HFF-Myc (cell line): ENCODE results near the gene DAAM1.

Source experiments
- DNase-seq: peaks from one replicate; pipeline ENCODE4 v3.0.0-alpha.2; 2011; ENCODE audit warnings: low read depth; ENCODE audit errors: extremely low read depth
- H3K4me3 ChIP-seq: replicated peaks from 2 replicates; pipeline ENCODE4 v1.5.1; 2011; ENCODE audit warnings: low read depth, mild to moderate bottlenecking, control low read depth, low read length
- CTCF ChIP-seq: IDR thresholded peaks from 2 replicates; pipeline ENCODE4 v1.5.1; 2012; ENCODE audit warnings: mild to moderate bottlenecking, low read depth, low read length, control low read depth; ENCODE audit errors: missing control alignments

The DAAM1 gene

DNA sequence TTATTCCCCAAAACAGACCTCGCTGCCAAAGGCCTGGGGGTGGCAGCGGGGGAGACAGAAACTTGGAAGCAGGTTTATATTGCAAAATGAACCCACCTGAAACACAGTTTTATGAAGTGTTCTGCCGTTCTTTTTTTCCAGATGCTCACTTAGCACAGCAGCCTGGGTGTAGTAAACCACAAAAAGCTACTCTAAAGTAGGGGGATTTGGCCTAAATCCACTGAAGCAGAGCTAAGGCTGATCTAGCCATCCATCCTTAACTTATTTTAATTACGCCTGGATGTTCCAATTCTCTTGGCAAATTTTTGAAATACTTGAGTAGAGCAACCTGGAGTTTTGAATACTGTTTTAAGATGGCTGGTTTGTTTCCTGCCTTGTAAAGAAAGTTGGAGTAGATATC, 155.5 kb downstream of the DAAM1 start:
- no peak overlapping the region for H3K4me3 ChIP-seq
- TF ChIP-seq CTCF = no peak
- DNase-seq = no peak

GRCh38 chr14:59344691-59345455, 156.4 kb downstream of the DAAM1 start:
- TF ChIP-seq CTCF = no peak
- H3K4me3 ChIP-seq = no peak overlapping the region
- DNase-seq = no peak

DNA sequence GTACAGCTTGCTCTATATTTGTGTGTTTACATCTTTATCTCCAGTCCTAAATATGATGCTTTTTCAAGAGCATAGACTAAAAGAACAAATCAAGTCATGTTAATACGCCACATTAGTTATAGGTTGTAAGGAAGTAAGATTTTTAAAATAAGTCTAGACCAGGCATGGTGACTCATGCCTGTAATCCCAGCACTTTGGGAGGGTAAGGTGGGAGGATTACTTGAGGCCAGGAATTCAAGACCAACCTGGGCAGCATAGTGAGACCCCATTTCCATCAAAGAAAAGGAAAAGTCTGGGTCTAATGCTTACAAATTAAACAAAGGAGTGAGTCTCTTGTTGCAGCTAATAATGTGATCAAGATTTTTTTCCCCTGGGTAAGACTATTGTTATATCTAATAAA, 157.9 kb downstream of the DAAM1 start:
- DNase-seq = no peak
- H3K4me3 ChIP-seq = no peak overlapping the region
- no peak for TF ChIP-seq CTCF

DNA sequence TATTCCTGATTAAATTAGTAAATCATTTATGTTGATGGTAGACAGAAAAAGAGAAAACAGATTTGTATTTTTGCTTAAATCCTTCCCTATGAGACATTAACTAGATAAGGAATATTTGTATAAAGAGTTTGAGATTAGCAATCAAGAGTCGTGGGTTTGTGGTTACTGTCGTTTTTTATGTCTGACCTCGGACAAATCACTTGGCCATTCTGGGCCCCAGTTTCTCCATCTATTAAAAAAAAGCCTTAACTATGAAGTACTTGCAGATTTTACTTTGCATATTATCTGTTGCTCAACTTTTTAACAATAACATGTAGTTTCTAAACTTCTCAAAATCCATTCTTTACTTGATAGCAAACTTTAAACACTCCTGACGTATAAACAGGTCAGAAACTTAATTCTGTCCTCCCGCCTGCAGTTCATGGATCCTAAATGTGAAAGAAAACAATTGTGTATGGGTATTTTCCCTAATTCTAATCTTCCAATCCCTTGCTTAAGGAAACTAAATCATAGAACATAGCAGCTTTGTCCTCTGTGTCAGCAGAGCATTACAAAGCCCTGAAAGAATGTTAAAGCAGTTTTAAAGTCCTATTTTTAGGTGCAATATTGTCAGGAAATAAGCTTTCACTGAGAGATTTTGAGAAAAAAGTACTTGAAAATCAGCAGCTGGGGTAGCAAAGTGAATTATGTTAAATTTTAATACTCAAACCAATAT, 158.5 kb downstream of the DAAM1 start:
- DNase-seq = no peak
- TF ChIP-seq CTCF = no peak
- H3K4me3 ChIP-seq = no peak overlapping the region

GRCh38 chr14:59347511-59347900, 159.0 kb downstream of the DAAM1 start:
- DNase-seq = no peak
- no peak for TF ChIP-seq CTCF
- no peak overlapping the region for H3K4me3 ChIP-seq

DNA sequence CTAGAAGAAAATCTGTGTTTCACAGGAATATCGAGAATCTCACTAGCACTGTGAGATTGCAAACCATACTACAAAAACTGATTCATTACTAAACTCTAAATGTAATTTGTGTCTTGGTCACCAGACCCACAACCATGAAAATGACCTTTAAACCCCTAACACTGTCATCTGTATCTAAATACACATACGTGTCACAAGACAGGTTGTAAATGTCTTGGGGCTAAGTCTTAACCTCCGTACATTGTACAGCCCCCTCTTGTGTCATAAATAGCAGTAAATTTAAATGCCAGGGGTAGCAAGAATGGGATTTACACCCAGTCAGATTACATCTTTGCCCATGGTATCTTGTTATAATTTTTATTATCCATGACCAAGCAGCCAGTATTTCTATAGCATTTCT, 159.4 kb downstream of the DAAM1 start:
- no peak for TF ChIP-seq CTCF
- H3K4me3 ChIP-seq = no peak overlapping the region
- no peak for DNase-seq
